NOMO-1 (cell line): ENCODE measurements around the gene C17orf75.

Source experiments
- DNase-seq, 2 experiments: peaks; one replicate each; lab custom pipeline; 2025; ENCODE audit not compliant: unreplicated experiment in 2 of 2; lab: John Stamatoyannopoulos, UW

C17orf75 gene

GRCh38 chr17:32279891-32280716 is 61.9 kb downstream of the C17orf75 start:
- DNase-seq = no peak

- no peak for DNase-seq
Observed at GRCh38 chr17:32278815-32279214, 63.2 kb downstream of the C17orf75 start.
